B cell (primary cell): ENCODE results near the gene LRRC72.

Experiments used
- EZH2 ChIP-seq: IDR thresholded peaks from 2 replicates; pipeline ENCODE4 v1.6.1; 2012; ENCODE audit warnings: borderline replicate concordance, low read depth, mild to moderate bottlenecking, moderate library complexity, low read length; ENCODE audit not compliant: insufficient read depth, poor library complexity, severe bottlenecking
- TF ChIP-seq, protein P1 (sequence below): fragments of 200-600 bp; IDR thresholded peaks from one replicate; pipeline ENCODE4 v1.8.0; 2022; ENCODE audit warnings: antibody characterized with exemption, mild to moderate bottlenecking

DNA sequence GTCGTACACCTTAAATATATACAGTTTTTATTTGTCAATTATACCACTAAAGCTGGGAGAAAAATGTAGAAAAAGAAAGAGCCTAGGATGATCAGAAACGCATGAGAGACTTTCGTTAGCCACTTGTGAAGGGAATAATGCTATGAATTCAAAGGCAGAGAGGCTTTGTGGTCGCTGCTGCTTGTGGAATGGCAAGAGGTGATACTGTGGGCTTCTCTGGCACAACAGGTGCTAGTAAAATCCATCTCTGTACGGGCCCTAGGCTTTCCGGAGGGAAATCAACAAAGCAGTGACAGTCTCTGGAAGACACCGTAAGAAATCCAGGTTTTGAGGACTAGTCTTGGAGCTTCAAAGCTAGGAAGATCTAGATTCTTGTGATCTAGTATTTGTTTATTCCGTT is 52.6 kb downstream of the LRRC72 start:
- TF ChIP-seq, protein P1, sequence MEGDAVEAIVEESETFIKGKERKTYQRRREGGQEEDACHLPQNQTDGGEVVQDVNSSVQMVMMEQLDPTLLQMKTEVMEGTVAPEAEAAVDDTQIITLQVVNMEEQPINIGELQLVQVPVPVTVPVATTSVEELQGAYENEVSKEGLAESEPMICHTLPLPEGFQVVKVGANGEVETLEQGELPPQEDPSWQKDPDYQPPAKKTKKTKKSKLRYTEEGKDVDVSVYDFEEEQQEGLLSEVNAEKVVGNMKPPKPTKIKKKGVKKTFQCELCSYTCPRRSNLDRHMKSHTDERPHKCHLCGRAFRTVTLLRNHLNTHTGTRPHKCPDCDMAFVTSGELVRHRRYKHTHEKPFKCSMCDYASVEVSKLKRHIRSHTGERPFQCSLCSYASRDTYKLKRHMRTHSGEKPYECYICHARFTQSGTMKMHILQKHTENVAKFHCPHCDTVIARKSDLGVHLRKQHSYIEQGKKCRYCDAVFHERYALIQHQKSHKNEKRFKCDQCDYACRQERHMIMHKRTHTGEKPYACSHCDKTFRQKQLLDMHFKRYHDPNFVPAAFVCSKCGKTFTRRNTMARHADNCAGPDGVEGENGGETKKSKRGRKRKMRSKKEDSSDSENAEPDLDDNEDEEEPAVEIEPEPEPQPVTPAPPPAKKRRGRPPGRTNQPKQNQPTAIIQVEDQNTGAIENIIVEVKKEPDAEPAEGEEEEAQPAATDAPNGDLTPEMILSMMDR, result no peak
- no peak for TF ChIP-seq EZH2
